ENCODE results near the gene CLOCK.

The CLOCK gene

DNA sequence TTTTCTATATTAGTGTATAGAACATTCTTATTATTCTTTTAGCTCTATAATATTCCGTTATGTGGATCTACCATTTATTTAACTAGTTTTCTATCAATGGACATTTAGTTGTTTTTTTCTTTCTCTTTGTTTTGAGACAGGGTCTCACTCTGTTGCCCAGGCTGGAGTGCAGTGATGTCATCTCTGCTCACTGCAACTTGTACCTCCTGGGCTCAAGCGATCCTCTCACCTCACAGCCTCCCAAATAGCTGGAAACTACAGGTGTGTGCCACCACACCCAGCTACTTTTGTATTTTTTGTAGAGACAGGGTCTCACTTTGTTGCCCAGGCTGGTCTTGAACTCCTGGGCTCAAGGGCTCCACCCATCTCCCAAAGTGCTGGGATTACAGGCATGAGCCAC, 140.2 kb downstream of the CLOCK start:
- no peak overlapping the region for H3K4me3 ChIP-seq (replicated peaks; ENCODE audit: low read depth, low read length)
- no peak for DNase-seq (ENCODE audit: extremely low read depth, low read depth)
- TF ChIP-seq, protein P1, sequence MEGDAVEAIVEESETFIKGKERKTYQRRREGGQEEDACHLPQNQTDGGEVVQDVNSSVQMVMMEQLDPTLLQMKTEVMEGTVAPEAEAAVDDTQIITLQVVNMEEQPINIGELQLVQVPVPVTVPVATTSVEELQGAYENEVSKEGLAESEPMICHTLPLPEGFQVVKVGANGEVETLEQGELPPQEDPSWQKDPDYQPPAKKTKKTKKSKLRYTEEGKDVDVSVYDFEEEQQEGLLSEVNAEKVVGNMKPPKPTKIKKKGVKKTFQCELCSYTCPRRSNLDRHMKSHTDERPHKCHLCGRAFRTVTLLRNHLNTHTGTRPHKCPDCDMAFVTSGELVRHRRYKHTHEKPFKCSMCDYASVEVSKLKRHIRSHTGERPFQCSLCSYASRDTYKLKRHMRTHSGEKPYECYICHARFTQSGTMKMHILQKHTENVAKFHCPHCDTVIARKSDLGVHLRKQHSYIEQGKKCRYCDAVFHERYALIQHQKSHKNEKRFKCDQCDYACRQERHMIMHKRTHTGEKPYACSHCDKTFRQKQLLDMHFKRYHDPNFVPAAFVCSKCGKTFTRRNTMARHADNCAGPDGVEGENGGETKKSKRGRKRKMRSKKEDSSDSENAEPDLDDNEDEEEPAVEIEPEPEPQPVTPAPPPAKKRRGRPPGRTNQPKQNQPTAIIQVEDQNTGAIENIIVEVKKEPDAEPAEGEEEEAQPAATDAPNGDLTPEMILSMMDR (IDR thresholded peaks at IDR 0.05; ENCODE audit: low read depth, low read length, missing control alignments): no peak

DNA sequence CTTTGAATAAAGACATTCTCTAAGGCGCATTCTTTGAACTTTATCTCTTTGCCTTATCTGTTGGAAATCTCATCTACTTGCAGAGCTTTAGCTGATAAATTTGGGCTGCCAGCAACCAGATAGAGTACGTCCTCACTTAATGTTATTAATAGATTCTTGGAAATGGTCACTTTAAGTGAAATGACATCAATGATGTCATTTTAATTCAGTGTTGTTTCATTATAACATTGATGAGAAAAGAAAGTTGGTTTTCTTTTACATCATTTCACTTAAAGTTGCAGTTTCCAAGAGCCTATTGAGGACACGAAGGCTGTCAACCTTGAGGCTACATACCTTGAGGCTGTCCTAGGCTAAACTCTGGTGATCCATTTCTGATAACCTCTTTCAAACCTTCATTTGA, 141.6 kb downstream of the CLOCK start:
- TF ChIP-seq, protein P1 (IDR thresholded peaks at IDR 0.05; ENCODE audit: low read depth, low read length, missing control alignments): no peak
- H3K4me3 ChIP-seq (replicated peaks; ENCODE audit: low read depth, low read length): no peak overlapping the region
- DNase-seq (ENCODE audit: extremely low read depth, low read depth): no peak

DNA sequence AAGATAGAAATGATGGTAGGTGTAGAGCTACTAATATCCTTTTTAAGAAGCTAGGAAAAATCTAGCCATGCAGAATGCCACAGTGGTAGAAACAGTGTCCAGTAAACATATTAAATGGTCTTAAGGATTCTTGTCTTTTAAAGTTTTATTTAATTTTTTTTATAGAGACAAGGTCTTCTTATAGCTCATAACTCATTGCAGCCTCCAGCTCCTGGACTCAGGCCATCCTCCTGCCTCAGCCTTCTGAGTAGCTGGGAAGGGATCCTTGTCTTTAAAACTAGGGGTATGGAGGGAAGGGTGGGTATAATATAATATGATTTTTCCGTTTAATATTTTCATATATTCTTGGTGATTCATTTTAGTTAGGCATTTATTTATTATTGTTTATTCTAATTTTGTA, 147.1 kb downstream of the CLOCK start:
- peak overlapping the region; percentile 71; the same call in 1 of the 2 replicates for H3K4me3 ChIP-seq (replicated peaks; ENCODE audit: low read depth, low read length)
- TF ChIP-seq, protein P1 (IDR thresholded peaks at IDR 0.05; ENCODE audit: low read depth, low read length, missing control alignments): no peak
- no peak for DNase-seq (ENCODE audit: extremely low read depth, low read depth)

DNA sequence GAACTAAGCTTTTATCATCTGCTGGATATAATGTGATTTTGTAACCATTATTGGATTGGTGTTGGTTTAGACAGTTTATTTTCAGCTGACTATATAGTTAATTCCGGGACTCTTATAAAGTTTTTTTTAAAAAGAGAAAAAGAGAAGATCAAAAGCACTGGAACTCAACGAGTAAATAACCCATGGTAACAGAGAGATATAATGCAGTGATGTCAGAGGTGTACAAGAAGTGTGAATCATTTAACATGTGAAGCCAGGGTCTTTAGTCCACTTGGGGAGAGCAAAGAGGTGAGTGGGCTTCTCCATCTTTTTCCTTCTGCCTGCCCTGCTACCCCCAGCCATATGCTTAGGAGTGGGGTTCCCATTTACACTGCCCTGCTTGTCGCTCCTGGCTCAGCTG, 147.7 kb downstream of the CLOCK start:
- TF ChIP-seq, protein P1 (IDR thresholded peaks at IDR 0.05; ENCODE audit: low read depth, low read length, missing control alignments): no peak
- H3K4me3 ChIP-seq (replicated peaks; ENCODE audit: low read depth, low read length): peak overlapping the region; percentile 71
- DNase-seq (ENCODE audit: extremely low read depth, low read depth): no peak

DNA sequence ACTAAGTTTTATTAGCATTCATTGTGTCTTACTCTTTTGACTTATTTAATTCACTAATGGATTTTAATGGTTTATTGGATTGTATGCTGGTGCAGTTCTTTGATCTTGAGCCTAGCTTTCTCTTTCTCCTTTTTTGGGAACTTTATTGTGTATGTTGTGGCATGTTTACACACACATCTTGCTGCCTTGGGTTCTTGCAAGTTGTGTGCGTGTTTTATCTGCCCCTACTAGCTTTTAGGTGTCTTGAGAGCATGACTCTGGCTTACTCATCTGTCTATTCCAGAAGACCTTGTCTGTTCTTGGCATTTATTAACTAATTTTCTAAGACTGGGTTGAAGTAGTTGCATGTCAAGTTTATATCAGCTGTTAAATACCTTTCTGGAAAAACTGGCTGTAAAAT, 148.2 kb downstream of the CLOCK start:
- TF ChIP-seq, protein P1 (IDR thresholded peaks at IDR 0.05; ENCODE audit: low read depth, low read length, missing control alignments): no peak
- H3K4me3 ChIP-seq (replicated peaks; ENCODE audit: low read depth, low read length): peak overlapping the region; percentile 71
- DNase-seq (ENCODE audit: extremely low read depth, low read depth): no peak

DNA sequence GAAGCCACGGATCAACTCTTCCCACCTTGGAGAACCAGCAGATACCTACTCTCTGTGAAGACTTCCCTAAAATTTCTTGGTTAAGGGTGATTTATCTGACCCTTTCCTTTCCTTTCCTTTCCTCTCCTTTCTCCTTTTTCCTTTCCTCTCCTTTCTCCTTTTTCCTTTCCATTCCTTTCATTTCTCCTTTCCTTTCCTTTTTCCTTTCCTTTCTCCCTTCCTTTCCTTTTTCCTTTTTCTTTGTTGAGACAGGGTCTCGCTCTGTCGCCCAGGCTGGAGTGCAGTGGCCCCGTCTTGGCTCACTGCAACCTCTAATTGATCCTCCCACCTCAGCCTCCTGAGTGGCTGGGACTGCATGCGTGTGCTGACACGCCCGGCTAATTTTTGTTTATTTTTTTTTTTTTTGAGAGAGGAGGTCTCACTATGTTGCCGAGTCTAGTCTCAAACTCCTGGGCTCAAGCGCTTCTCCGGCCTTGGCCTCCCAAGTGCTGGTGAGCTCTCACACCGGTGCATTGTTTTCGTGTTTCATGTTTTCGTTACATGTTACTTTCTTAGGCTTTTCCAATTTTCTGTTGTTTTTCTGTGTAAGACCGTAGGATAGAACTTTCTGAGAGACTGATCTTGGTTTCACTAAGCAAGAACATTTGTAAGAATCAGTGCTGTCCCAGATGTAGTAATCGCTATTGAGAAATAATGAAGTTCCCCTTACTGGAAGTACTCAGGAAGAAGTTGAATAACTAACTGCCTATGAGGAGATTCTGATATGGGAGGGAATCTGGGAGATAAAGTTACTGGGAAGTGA, 149.0 kb downstream of the CLOCK start:
- H3K4me3 ChIP-seq (replicated peaks; ENCODE audit: low read depth, low read length): peak overlapping the region; percentile 71
- TF ChIP-seq, protein P1 (IDR thresholded peaks at IDR 0.05; ENCODE audit: low read depth, low read length, missing control alignments): no peak
- DNase-seq (ENCODE audit: extremely low read depth, low read depth): no peak

DNA sequence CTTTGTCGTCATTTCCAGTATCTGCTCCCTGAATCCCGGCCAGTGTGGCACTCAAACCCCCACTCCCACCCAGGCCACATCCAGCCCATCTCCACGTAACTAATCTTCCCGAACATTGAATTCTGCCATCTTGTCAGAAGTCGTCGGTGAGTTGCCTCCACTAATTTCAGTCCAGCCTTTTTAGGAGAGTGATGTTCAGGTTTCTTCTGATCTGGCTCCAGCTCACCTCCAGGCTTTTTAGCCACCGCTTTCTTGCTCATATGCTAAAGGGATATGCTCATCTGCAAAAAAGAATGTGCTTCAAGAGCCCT, 149.6 kb downstream of the CLOCK start:
- H3K4me3 ChIP-seq (replicated peaks; ENCODE audit: low read depth, low read length): peak overlapping the region; percentile 71
- TF ChIP-seq, protein P1 (IDR thresholded peaks at IDR 0.05; ENCODE audit: low read depth, low read length, missing control alignments): no peak
- no peak for DNase-seq (ENCODE audit: extremely low read depth, low read depth)
